ENCODE results near the gene BPIFB2. TPM values are rescaled to one million over a fixed set of nuclear protein-coding genes. Genes with fewer than 3 reads are reported as not detected.

BPIFB2 gene
- total RNA-seq, 1 donor from 2014 or later, result not detected

DNA sequence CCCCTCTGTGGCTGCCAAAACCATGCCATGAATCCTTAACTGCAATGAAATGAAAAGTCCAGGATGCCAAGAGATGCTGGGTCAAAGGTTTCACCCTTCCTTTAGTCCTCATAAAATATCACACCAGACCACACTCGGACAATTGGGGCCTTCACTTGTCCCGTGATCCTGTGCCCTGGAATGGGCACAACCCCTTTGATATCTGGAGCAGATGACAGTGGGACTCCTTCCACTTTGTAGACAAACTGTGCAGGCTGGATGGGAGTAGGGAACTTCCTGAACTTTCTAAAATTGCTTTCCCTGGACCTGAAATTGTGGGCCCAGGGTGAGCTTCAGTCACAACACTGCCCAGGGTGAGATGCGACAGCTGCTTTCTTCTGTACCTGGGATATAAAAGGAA, 14.4 kb downstream of the BPIFB2 start:
- DNase-seq (ENCODE audit: low read depth), result no peak
- TF ChIP-seq, protein P1, sequence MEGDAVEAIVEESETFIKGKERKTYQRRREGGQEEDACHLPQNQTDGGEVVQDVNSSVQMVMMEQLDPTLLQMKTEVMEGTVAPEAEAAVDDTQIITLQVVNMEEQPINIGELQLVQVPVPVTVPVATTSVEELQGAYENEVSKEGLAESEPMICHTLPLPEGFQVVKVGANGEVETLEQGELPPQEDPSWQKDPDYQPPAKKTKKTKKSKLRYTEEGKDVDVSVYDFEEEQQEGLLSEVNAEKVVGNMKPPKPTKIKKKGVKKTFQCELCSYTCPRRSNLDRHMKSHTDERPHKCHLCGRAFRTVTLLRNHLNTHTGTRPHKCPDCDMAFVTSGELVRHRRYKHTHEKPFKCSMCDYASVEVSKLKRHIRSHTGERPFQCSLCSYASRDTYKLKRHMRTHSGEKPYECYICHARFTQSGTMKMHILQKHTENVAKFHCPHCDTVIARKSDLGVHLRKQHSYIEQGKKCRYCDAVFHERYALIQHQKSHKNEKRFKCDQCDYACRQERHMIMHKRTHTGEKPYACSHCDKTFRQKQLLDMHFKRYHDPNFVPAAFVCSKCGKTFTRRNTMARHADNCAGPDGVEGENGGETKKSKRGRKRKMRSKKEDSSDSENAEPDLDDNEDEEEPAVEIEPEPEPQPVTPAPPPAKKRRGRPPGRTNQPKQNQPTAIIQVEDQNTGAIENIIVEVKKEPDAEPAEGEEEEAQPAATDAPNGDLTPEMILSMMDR (conservative IDR thresholded peaks at IDR 0.05; ENCODE audit: low read depth, low read length), result no peak
- H3K4me3 ChIP-seq (ENCODE audit: low read depth, low read length), result no peak overlapping the region

DNA sequence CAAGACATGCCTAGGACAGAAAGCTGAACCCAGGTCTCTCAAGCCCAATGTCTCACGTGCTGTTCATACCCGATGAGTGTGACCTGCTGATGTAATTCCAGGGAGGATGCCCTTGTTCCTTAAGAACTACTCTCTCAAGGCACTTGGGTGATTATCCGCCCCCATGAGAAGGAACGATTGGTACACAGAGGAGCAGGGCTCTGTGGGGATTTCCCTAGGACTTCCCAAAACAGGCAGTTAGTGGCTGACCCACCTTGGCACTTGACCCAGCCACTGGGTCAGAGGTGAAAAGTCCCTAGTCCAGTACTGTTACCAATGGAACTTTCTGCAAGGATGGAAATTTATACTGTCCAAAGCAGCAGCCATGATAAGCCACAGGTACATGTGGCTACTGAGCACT, 14.8 kb downstream of the BPIFB2 start:
- no peak overlapping the region for H3K4me3 ChIP-seq (ENCODE audit: low read depth, low read length)
- TF ChIP-seq, protein P1 (conservative IDR thresholded peaks at IDR 0.05; ENCODE audit: low read depth, low read length), result no peak
- no peak for DNase-seq (ENCODE audit: low read depth)

DNA sequence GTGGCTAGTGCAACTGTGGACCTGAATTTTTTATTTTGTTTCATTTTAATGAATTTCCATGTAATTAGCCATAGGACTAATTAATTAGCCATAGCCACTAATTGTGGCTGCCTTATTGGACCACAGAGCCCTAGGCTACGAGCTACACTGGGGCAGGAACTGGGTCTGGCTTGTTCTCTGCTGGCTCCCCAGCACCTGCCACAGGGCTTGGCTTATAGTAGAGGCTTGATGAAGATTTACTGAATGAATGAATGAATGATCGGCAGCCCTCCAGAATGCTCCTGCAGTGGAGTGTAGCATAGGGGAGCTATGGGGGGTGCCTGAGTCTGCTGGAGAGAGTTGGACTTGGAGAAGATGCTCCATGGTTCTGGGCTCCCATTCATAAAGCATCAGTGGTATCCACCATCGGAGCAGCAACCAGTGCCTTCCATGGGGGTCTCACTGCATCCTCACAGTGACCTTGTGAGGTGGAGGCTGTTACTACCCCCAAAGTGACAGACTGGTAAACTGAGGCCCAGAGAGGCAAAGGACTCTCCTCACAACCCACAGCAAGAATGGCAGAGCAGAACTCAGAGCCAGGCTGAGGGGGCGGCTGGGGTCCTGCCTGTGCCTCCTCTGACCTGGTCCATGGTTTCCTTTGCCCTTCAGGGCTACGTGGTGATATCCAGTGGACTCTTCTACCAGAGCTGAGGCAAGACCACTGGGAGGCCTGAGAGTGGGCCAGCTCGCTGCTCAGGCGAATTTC, 15.4 kb downstream of the BPIFB2 start:
- TF ChIP-seq, protein P1 (conservative IDR thresholded peaks at IDR 0.05; ENCODE audit: low read depth, low read length), result no peak
- H3K4me3 ChIP-seq (ENCODE audit: low read depth, low read length), result no peak overlapping the region
- DNase-seq (ENCODE audit: low read depth), result no peak

DNA sequence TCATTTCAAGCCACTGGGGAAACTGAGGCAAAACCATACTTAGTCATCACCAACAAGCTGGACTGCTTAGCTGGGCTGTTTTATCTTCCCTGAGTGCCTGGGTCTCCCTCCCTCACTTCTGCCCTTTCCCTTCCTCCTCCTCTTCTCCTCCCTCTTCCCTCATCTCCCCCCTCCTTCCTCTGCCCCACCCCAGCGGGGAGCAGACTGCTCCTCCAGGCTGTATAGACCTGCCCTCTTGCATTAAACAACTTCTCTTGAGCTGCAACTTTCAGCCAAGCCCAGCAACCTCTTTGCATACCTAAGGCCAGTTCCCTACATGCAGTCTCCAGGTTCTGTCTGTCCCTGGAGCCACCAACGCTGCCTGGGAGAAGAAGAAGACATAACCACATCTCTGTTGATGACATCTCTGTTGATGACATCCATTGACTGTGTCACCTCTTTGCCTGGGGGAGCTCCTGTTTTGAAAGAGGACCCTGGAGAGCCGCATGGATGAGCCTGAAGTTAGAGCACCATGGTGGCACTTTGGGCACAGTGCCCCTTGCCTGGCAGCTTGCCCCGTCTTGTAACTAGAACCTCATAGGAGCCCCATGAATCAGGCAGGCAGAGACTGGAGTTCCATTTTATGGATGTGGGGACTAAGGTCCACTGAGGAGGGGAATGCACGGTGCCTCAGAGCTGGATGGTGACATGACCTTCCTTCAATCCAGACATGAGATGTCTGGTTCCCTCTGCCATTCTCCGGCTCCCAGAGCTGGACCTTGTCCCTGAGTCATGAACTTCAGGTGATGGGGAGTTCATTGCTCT, 16.1 kb downstream of the BPIFB2 start:
- TF ChIP-seq, protein P1 (conservative IDR thresholded peaks at IDR 0.05; ENCODE audit: low read depth, low read length), result no peak
- DNase-seq (ENCODE audit: low read depth), result no peak
- no peak overlapping the region for H3K4me3 ChIP-seq (ENCODE audit: low read depth, low read length)

DNA sequence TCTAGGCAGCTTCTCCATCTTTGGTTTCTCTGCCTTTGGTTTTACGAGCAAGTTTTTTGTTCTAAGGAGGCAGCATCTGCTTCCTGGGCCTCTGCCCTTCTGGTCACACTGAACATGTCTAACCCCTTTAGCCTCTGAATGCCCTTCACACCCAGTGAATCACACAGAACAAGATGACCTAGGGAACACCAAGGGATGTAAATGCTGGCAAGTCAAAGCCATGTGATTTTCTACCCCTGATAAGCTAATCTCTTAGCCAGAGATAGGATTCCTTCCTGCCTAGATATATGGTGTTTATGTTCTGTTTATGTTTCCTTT, 16.7 kb downstream of the BPIFB2 start:
- no peak overlapping the region for H3K4me3 ChIP-seq (ENCODE audit: low read depth, low read length)
- DNase-seq (ENCODE audit: low read depth), result no peak
- TF ChIP-seq, protein P1 (conservative IDR thresholded peaks at IDR 0.05; ENCODE audit: low read depth, low read length), result no peak

DNA sequence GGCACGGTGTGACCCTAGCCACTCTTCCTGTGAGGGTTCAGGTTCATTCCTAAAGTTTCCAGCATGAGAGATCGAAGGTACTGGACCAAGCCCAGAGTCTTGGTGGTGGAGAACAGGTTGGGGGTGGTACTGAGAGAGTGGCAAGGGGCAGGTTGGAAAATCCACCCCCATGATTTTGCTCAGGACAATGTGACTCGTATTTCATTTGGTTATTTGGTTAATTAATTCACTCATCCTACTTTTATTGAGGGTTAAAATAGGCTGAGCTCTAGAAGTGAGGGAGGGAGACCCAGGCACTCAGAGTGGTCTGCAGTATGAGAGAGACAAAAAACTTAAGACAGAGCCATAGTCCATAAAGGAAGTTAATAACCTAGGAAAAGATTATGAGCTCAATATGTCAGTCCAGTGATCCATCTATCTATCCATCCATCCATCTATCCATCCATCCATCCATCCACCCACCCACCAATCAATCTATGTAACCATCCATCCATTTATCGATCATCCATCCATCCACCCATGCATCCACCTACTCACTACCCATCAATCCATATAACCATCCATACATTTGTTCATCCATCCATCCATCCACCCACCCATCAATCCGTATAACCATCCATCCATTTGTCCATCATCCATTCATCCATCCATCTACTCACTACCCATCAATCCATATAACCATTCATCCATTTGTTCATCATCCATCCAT, 17.3 kb downstream of the BPIFB2 start:
- H3K4me3 ChIP-seq (ENCODE audit: low read depth, low read length), result no peak overlapping the region
- no peak for DNase-seq (ENCODE audit: low read depth)
- TF ChIP-seq, protein P1 (conservative IDR thresholded peaks at IDR 0.05; ENCODE audit: low read depth, low read length), result no peak

Data from epithelial cell of proximal tubule (primary cell).